BE2C (cell line): Measurements from ENCODE around the gene RAB41. TPM values are rescaled to one million over a fixed set of nuclear protein-coding genes. Genes with fewer than 3 reads are reported as not detected.
"Not testable (repeated sequence)": the region's sequence is repeated elsewhere in the genome, so short reads cannot be mapped to it uniquely, and the experiment has no call there.

Source experiments
- DNase-seq: peaks from one replicate; pipeline ENCODE4 v3.0.0-alpha.2; 2020
- H3K27me3 ChIP-seq: fragments of 250-450 bp; sonication (Bioruptor Pico); 2 replicates; pipeline ENCODE4 v1.5.1; 2020; ENCODE audit warnings: mild to moderate bottlenecking
- H3K36me3 ChIP-seq: fragments of 250-450 bp; sonication (Bioruptor Pico); 2 replicates; pipeline ENCODE4 v1.5.1; 2020; ENCODE audit warnings: mild to moderate bottlenecking
- H3K4me1 ChIP-seq: fragments of 250-450 bp; sonication (Bioruptor Pico); 2 replicates; pipeline ENCODE4 v1.5.1; 2020
- H3K4me3 ChIP-seq: 2 replicates; pipeline ENCODE4 v1.5.1; 2011; ENCODE audit warnings: low read depth, low read length
- H3K9me3 ChIP-seq: fragments of 250-450 bp; sonication (Bioruptor Pico); 2 replicates; pipeline ENCODE4 v1.5.1; 2020
- CTCF ChIP-seq: IDR thresholded peaks from 2 replicates; pipeline ENCODE4 v1.5.1; 2012; ENCODE audit warnings: mild to moderate bottlenecking, low read depth, low read length
- polyA plus RNA-seq: library from polyadenylated mRNA; unstranded; fragments of >200 nt; gene quantifications from one replicate; pipeline ENCODE4 v1.2.1, GENCODE V29; 2012; ENCODE audit warnings: low read depth, missing spikeins; ENCODE audit not compliant: insufficient read length, insufficient read depth

RAB41 gene
- 1.2 TPM for polyA plus RNA-seq

- Histone ChIP-seq H3K4me3 (no peak within 1 kb of the TSS), H3K4me1 (no peaks in the 10 kb centered on the region), H3K27me3 (no peaks in the 10 kb centered on the region), H3K36me3 (no peaks in the 10 kb centered on the region), H3K9me3 (no peaks in the 10 kb centered on the region)
- no peak for TF ChIP-seq CTCF
- DNase-seq, result no peak
These were observed at the start of gene RAB41 for GRCh38 chrX:70281951-70282350. TSS of gene RAB41 (plus strand) at chrX:70282172. CDS start at chrX:70282218, 46 bp downstream.

- DNase-seq, result no peak
- H3K9me3 ChIP-seq, result no peaks in the 10 kb centered on the region
- no peaks in the 10 kb centered on the region for H3K4me1 ChIP-seq
- H3K36me3 ChIP-seq, result no peaks in the 10 kb centered on the region
- H3K27me3 ChIP-seq, result no peaks in the 10 kb centered on the region
- no peak within 1 kb of the TSS for H3K4me3 ChIP-seq
- no peak for TF ChIP-seq CTCF
These were observed 47.6 kb upstream of the RAB41 start, which contains the start of gene AWAT1 for GRCh38 chrX:70234355-70234754. TSS of gene AWAT1 (plus strand) at chrX:70234655. CDS start at chrX:70234696, 41 bp downstream.

GRCh38 chrX:70240751-70241150 is 41.2 kb upstream of the RAB41 start:
- Histone ChIP-seq H3K27me3 (no peaks in the 10 kb centered on the region), H3K4me1 (no peaks in the 10 kb centered on the region), H3K9me3 (no peaks in the 10 kb centered on the region), H3K4me3 (no peak overlapping the region), H3K36me3 (no peaks in the 10 kb centered on the region)
- TF ChIP-seq CTCF, result no peak
- DNase-seq, result no peak

GRCh38 chrX:70241501-70241900 is 40.5 kb upstream of the RAB41 start:
- no peak for TF ChIP-seq CTCF
- Histone ChIP-seq H3K4me1 (no peaks in the 10 kb centered on the region), H3K9me3 (no peaks in the 10 kb centered on the region), H3K36me3 (no peaks in the 10 kb centered on the region), H3K27me3 (no peaks in the 10 kb centered on the region), H3K4me3 (no peak overlapping the region)
- DNase-seq, result no peak

GRCh38 chrX:70243601-70244000 is 38.4 kb upstream of the RAB41 start:
- not testable (repeated sequence) for DNase-seq, H3K27me3 ChIP-seq, H3K36me3 ChIP-seq, H3K4me1 ChIP-seq, H3K4me3 ChIP-seq, H3K9me3 ChIP-seq

GRCh38 chrX:70244881-70245280 is 37.1 kb upstream of the RAB41 start:
- Histone ChIP-seq H3K27me3 (no peaks in the 10 kb centered on the region), H3K9me3 (no peaks in the 10 kb centered on the region), H3K36me3 (no peaks in the 10 kb centered on the region), H3K4me1 (no peaks in the 10 kb centered on the region), H3K4me3 (no peak overlapping the region)
- DNase-seq, result no peak
- no peak for TF ChIP-seq CTCF

GRCh38 chrX:70247252-70247651 is 34.7 kb upstream of the RAB41 start:
- Histone ChIP-seq H3K36me3 (no peaks in the 10 kb centered on the region), H3K27me3 (no peaks in the 10 kb centered on the region), H3K4me1 (no peaks in the 10 kb centered on the region), H3K9me3 (no peaks in the 10 kb centered on the region), H3K4me3 (no peak overlapping the region)
- no peak for TF ChIP-seq CTCF
- no peak for DNase-seq
